K562 (cell line): ENCODE measurements around the gene ZBTB9. TPM values are rescaled to one million over a fixed set of nuclear protein-coding genes. Genes with fewer than 3 reads are reported as not detected.

Source experiments
- CCNT2 ChIP-seq: IDR thresholded peaks from 2 replicates; pipeline ENCODE4 v1.6.1; 2011; ENCODE audit warnings: borderline replicate concordance, low read depth, mild to moderate bottlenecking, moderate library complexity, mixed read lengths, low read length; ENCODE audit not compliant: insufficient read length; ENCODE audit errors: extremely low read depth
- CEBPG ChIP-seq, 3 experiments: fragments of 200-800 bp in 1 of 3; sonication (Bioruptor generic) in 1 of 3; sonication (generic) in 1 of 3; formaldehyde crosslinking in 1 of 3; IDR thresholded peaks in 2 of 3; conservative IDR thresholded peaks in 1 of 3; 2 replicates each; pipeline versions ENCODE4 v1.6.1 to v1.8.0; 2016 to 2022; ENCODE audit warnings: missing compliant biosample characterization in 2 of 3, missing genetic modification characterization in 2 of 3, mild to moderate bottlenecking in 1 of 3, missing genetic modification reagents in 1 of 3
- GMEB1 ChIP-seq: fragments of 250-450 bp; sonication (Bioruptor Pico); IDR thresholded peaks from 2 replicates; pipeline ENCODE4 v1.4.0; 2020; ENCODE audit warnings: mild to moderate bottlenecking
- HNRNPLL ChIP-seq: fragments of 200-400 bp; formaldehyde crosslinking; IDR thresholded peaks from 2 replicates; pipeline ENCODE4 v1.6.1; 2017; ENCODE audit warnings: low read length, low read depth, mild to moderate bottlenecking; ENCODE audit not compliant: poor library complexity, severe bottlenecking
- ILF3 ChIP-seq: fragments of 450-650 bp; IDR thresholded peaks from 2 replicates; pipeline ENCODE4 v1.6.1; 2018; ENCODE audit warnings: antibody characterized with exemption, mild to moderate bottlenecking, moderate library complexity, borderline replicate concordance
- MYNN ChIP-seq, 2 experiments: sonication (generic); formaldehyde crosslinking in 1 of 2; IDR thresholded peaks; 2 replicates each; pipeline versions ENCODE4 v1.5.0 to v1.6.1; 2016 to 2020; ENCODE audit warnings: antibody characterized with exemption in 1 of 2, missing genetic modification reagents in 1 of 2
- NFIX ChIP-seq: fragments of 250-450 bp; sonication (Bioruptor Pico); IDR thresholded peaks from 2 replicates; pipeline ENCODE4 v1.4.0; 2020; ENCODE audit warnings: low read depth, mild to moderate bottlenecking, moderate library complexity
- PHB ChIP-seq: fragments of 250-450 bp; sonication (Bioruptor Pico); IDR thresholded peaks from 2 replicates; pipeline ENCODE4 v1.5.0; 2021
- RB1 ChIP-seq: fragments of 450-650 bp; IDR thresholded peaks from 2 replicates; pipeline ENCODE4 v1.6.1; 2017; ENCODE audit warnings: low read depth, mild to moderate bottlenecking
- RBM17 ChIP-seq: fragments of 200-400 bp; formaldehyde crosslinking; IDR thresholded peaks from 2 replicates; pipeline ENCODE4 v1.6.1; 2017; ENCODE audit warnings: low read depth, mild to moderate bottlenecking, low read length, borderline replicate concordance
- SIN3A ChIP-seq, 2 experiments: fragments of 150-350 bp in 1 of 2; IDR thresholded peaks; 2 replicates each; pipeline ENCODE4 v1.6.1; 2011 to 2016; ENCODE audit warnings: borderline replicate concordance in 2 of 2, low read depth in 2 of 2, low read length in 2 of 2, mild to moderate bottlenecking in 2 of 2, moderate library complexity in 2 of 2; ENCODE audit not compliant: control insufficient read depth in 1 of 2
- SPI1 ChIP-seq: IDR thresholded peaks from 2 replicates; pipeline ENCODE4 v1.6.1; 2011; ENCODE audit warnings: low read depth, low read length, control low read depth, borderline replicate concordance
- THAP12 ChIP-seq: fragments of 250-450 bp; sonication (Bioruptor Pico); IDR thresholded peaks from 2 replicates; pipeline ENCODE4 v1.9.0; 2021; ENCODE audit warnings: mild to moderate bottlenecking, inconsistent platforms
- polyA plus RNA-seq, 8 experiments: library from polyadenylated mRNA; depleted of rRNA in 4 of 8; stranded (reverse) in 5 of 8; unstranded in 3 of 8; fragments of >200 nt; fragmentation: Nextera tagmentation in 2 of 8; fragmentation: Illumina TruSeq in 1 of 8; extraction: Ambion mirVana in 2 of 8; extraction: Trizol in 1 of 8; gene quantifications; 2 replicates each; pipeline versions ENCODE4 v1.2.1 to v1.2.3, GENCODE V29; 2011 to 2014; ENCODE audit warnings: inconsistent platforms in 1 of 8, missing spikeins in 1 of 8
- total RNA-seq, 7 experiments: library from RNA; depleted of rRNA in 6 of 7; stranded (reverse); fragments of >200 nt in 6 of 7; fragmentation: Illumina TruSeq in 2 of 7; extraction: Trizol in 2 of 7; gene quantifications; 2 replicates each; pipeline versions ENCODE4 v1.2.1 to v1.2.3, GENCODE V29; 2011 to 2021; ENCODE audit warnings: low replicate concordance in 1 of 7
- TF ChIP-seq, protein P1 (sequence below), 3 experiments: IDR thresholded peaks in 2 of 3; conservative IDR thresholded peaks in 1 of 3; 2 replicates each; pipeline ENCODE4 v1.5.1; 2011 to 2012; ENCODE audit warnings: low read length in 3 of 3, mild to moderate bottlenecking in 3 of 3, control low read depth in 2 of 3, improper control_type of control experiment in 1 of 3, inconsistent platforms in 1 of 3, low read depth in 1 of 3, mixed read lengths in 1 of 3, moderate library complexity in 1 of 3; ENCODE audit not compliant: insufficient read depth in 2 of 3
- TF ChIP-seq, protein P2 (sequence below): sonication (generic); formaldehyde crosslinking; IDR thresholded peaks from 2 replicates; pipeline ENCODE4 v1.8.0; 2022; ENCODE audit warnings: mild to moderate bottlenecking, missing genetic modification reagents
- TF ChIP-seq, protein P3 (sequence below), 2 experiments: fragments of 200-800 bp in 1 of 2; sonication (Bioruptor generic) in 1 of 2; sonication (generic) in 1 of 2; formaldehyde crosslinking in 1 of 2; IDR thresholded peaks in 1 of 2; conservative IDR thresholded peaks in 1 of 2; 2 replicates each; pipeline versions ENCODE4 v1.5.0 to v1.6.1; 2016 to 2020; ENCODE audit warnings: missing compliant biosample characterization in 1 of 2, missing genetic modification characterization in 1 of 2, missing genetic modification reagents in 1 of 2

Gene ZBTB9
- total and polyA plus RNA-seq, 9 of the 15 experiments (the other 6 are each of a cell fraction or from before 2014, with no cell fraction given) = 1.9 to 19.5 (median 10.4) TPM

- TF ChIP-seq MYNN (IDR thresholded peaks at IDR 0.05) = peak; percentile 54; the same call in 1 of the 2 replicates
- no peak for TF ChIP-seq MYNN (CRISPR knock-in tag; IDR thresholded peaks at IDR 0.05)
- peak; percentile 61; the same call in 1 of the 2 replicates for TF ChIP-seq THAP12 (CRISPR knock-in tag)
- no peak for TF ChIP-seq CEBPG (CRISPR knock-in tag; IDR thresholded peaks at IDR 0.05)
- TF ChIP-seq CEBPG (tag; conservative IDR thresholded peaks at IDR 0.05 in 1 of 2, IDR thresholded peaks at IDR 0.05 in 1 of 2) = no peak
- TF ChIP-seq SIN3A (IDR thresholded peaks at IDR 0.05; ENCODE audit: borderline replicate concordance in 2 of 2, control insufficient read depth in 1 of 2, low read depth in 2 of 2, low read length in 2 of 2) = peak; percentile 52 to 61; a peak in 2 of 4 replicates
- TF ChIP-seq CCNT2 = peak; percentile 68
- 0 out of 2 replicates have a peak, but pooled peaks have one; percentile 49 for TF ChIP-seq PHB (CRISPR knock-in tag)
- TF ChIP-seq HNRNPLL = peak; percentile 65
- TF ChIP-seq SPI1 = no peak
- peak; percentile 82 for TF ChIP-seq RB1
- TF ChIP-seq ILF3 = no peak
- 0 out of 2 replicates have a peak, but pooled peaks have one; percentile 21 for TF ChIP-seq GMEB1 (CRISPR knock-in tag)
- TF ChIP-seq, protein P1, sequence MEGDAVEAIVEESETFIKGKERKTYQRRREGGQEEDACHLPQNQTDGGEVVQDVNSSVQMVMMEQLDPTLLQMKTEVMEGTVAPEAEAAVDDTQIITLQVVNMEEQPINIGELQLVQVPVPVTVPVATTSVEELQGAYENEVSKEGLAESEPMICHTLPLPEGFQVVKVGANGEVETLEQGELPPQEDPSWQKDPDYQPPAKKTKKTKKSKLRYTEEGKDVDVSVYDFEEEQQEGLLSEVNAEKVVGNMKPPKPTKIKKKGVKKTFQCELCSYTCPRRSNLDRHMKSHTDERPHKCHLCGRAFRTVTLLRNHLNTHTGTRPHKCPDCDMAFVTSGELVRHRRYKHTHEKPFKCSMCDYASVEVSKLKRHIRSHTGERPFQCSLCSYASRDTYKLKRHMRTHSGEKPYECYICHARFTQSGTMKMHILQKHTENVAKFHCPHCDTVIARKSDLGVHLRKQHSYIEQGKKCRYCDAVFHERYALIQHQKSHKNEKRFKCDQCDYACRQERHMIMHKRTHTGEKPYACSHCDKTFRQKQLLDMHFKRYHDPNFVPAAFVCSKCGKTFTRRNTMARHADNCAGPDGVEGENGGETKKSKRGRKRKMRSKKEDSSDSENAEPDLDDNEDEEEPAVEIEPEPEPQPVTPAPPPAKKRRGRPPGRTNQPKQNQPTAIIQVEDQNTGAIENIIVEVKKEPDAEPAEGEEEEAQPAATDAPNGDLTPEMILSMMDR (IDR thresholded peaks at IDR 0.05 in 2 of 3, conservative IDR thresholded peaks at IDR 0.05 in 1 of 3; ENCODE audit: insufficient read depth in 2 of 3, low read depth in 1 of 3, low read length in 3 of 3) = peak in 2 of 3 experiments; percentile 33 to 39; a peak in 3 of 6 replicates
- TF ChIP-seq, protein P2, sequence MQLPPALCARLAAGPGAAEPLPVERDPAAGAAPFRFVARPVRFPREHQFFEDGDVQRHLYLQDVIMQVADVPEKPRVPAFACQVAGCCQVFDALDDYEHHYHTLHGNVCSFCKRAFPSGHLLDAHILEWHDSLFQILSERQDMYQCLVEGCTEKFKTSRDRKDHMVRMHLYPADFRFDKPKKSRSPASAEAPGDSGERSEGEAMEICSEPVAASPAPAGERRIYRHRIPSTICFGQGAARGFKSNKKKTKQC (CRISPR knock-in tag) = 0 out of 2 replicates have a peak, but pooled peaks have one; percentile 29
- TF ChIP-seq, protein P3, sequence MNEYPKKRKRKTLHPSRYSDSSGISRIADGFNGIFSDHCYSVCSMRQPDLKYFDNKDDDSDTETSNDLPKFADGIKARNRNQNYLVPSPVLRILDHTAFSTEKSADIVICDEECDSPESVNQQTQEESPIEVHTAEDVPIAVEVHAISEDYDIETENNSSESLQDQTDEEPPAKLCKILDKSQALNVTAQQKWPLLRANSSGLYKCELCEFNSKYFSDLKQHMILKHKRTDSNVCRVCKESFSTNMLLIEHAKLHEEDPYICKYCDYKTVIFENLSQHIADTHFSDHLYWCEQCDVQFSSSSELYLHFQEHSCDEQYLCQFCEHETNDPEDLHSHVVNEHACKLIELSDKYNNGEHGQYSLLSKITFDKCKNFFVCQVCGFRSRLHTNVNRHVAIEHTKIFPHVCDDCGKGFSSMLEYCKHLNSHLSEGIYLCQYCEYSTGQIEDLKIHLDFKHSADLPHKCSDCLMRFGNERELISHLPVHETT (CRISPR knock-in tag; conservative IDR thresholded peaks at IDR 0.05 in 1 of 2, IDR thresholded peaks at IDR 0.05 in 1 of 2) = peak in 1 of 2 experiments; percentile 91; a peak in 2 of 4 replicates
- TF ChIP-seq NFIX (CRISPR knock-in tag) = no peak
- no peak for TF ChIP-seq RBM17
Observed at GRCh38 chr6:33427585-33428223, 26.7 kb upstream of the ZBTB9 start (continued).
